Chondrocyte (in vitro differentiated cells): ENCODE results near the gene GABBR2. TPM values are rescaled to one million over a fixed set of nuclear protein-coding genes. Genes with fewer than 3 reads are reported as not detected.

Experiments used
- DNase-seq: peaks from one replicate; pipeline ENCODE4 v3.0.0; 2021; ENCODE audit warnings: mixed read lengths, low spot score
- H3K27ac Mint-ChIP-seq: one replicate; pipeline ENCODE4 v1.8.0; 2021; ENCODE audit warnings: mild to moderate bottlenecking, moderate library complexity, mixed read lengths; ENCODE audit not compliant: unreplicated experiment
- H3K27me3 Mint-ChIP-seq: 2 replicates; pipeline ENCODE4 v1.8.0; 2021; ENCODE audit warnings: low read depth, mixed read lengths
- H3K36me3 Mint-ChIP-seq: 2 replicates; pipeline ENCODE4 v1.8.0; 2021; ENCODE audit warnings: low read depth, mixed read lengths
- H3K4me1 Mint-ChIP-seq: 2 replicates; pipeline ENCODE4 v1.8.0; 2021; ENCODE audit warnings: low read depth, mild to moderate bottlenecking, mixed read lengths
- H3K4me3 Mint-ChIP-seq: one replicate; pipeline ENCODE4 v1.8.0; 2021; ENCODE audit warnings: mild to moderate bottlenecking, moderate library complexity, mixed read lengths; ENCODE audit not compliant: unreplicated experiment
- H3K9me3 Mint-ChIP-seq: 2 replicates; pipeline ENCODE4 v1.8.0; 2021; ENCODE audit warnings: low read depth, mixed read lengths
- total RNA-seq: library from RNA; stranded (reverse); gene quantifications from 3 replicates; pipeline ENCODE4 v1.2.1, GENCODE V29; 2021
- TF ChIP-seq, protein P1 (sequence below): fragments of 200-600 bp; sonication (generic); IDR thresholded peaks from 2 replicates; pipeline ENCODE4 v1.5.0; 2021; ENCODE audit warnings: antibody characterized with exemption, mild to moderate bottlenecking, moderate library complexity

The GABBR2 gene
- total RNA-seq, 1 donor from 2014 or later, result 0.12 TPM

DNA sequence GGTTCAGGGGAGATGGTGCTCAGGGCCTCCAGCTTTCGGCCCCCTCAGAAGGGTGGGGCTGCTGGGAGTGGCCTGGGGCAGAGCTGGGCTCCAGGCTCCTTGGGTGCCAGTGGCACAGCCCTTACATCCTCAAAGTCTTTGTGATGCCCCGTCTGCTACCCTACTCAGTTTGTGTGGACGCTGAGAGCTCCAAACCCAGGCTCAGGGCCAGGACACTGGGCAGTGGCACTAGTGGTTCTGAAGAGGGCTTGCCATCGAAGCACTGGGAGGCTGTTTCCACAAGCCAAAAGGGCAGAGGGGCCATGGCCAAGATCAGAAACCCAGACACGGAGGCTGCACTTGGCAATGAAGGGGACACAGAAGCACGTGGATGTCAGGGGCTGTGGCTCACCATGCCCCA lies 99.1 kb downstream of the GABBR2 start:
- Mint-ChIP-seq H3K27me3 (peaks cover 23% of the 10 kb centered on the region), H3K4me1 (no peaks in the 10 kb centered on the region), H3K9me3 (no peaks in the 10 kb centered on the region), H3K4me3 (no peak overlapping the region), H3K36me3 (no peaks in the 10 kb centered on the region), H3K27ac (no peak overlapping the region)
- TF ChIP-seq, protein P1, sequence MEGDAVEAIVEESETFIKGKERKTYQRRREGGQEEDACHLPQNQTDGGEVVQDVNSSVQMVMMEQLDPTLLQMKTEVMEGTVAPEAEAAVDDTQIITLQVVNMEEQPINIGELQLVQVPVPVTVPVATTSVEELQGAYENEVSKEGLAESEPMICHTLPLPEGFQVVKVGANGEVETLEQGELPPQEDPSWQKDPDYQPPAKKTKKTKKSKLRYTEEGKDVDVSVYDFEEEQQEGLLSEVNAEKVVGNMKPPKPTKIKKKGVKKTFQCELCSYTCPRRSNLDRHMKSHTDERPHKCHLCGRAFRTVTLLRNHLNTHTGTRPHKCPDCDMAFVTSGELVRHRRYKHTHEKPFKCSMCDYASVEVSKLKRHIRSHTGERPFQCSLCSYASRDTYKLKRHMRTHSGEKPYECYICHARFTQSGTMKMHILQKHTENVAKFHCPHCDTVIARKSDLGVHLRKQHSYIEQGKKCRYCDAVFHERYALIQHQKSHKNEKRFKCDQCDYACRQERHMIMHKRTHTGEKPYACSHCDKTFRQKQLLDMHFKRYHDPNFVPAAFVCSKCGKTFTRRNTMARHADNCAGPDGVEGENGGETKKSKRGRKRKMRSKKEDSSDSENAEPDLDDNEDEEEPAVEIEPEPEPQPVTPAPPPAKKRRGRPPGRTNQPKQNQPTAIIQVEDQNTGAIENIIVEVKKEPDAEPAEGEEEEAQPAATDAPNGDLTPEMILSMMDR, result no peak
- no peak for DNase-seq

DNA sequence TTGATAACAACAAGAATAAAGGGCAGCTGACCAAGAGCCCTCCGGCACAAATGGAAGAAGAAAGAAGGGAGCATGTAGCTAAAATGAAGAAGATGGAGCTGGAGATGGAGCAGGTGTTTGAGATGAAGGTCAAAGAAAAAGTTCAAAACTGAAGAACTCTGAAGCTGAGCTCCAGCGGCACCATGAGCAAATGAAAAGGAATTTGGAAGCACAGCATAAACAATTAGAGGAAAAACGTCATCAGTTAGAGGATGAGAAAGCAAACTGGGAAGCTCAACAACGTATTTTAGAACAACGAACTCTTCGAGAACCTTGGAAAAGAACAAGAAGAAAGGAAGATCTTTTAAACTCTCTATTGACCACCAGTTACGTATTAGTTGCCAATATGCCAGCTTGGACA lies 100.9 kb downstream of the GABBR2 start:
- Mint-ChIP-seq H3K27ac (no peak overlapping the region), H3K27me3 (peaks cover 29% of the 10 kb centered on the region), H3K4me3 (no peak overlapping the region), H3K9me3 (no peaks in the 10 kb centered on the region), H3K4me1 (no peaks in the 10 kb centered on the region), H3K36me3 (no peaks in the 10 kb centered on the region)
- TF ChIP-seq, protein P1, result no peak
- DNase-seq, result no peak

DNA sequence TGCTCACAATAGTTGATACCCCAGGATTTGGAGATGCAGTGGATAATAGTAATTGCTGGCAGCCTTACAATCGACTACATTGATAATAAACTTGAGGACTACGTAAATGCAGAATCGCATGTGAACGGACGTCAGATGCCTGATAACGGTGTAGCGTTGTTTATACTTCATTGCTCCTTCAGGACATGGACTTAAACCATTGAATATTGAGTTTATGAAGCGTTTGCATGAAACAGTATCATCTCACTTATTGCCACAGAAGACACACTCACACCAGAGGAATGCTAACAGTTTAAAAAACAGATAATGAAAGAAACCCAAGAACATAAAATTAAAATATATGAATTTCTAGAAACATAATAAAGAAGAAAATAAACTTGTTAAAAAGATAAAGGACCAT lies 101.6 kb downstream of the GABBR2 start:
- Mint-ChIP-seq H3K4me1 (no peaks in the 10 kb centered on the region), H3K9me3 (no peaks in the 10 kb centered on the region), H3K4me3 (no peak overlapping the region), H3K27me3 (peaks cover 29% of the 10 kb centered on the region), H3K27ac (no peak overlapping the region), H3K36me3 (no peaks in the 10 kb centered on the region)
- TF ChIP-seq, protein P1, result no peak
- no peak for DNase-seq

DNA sequence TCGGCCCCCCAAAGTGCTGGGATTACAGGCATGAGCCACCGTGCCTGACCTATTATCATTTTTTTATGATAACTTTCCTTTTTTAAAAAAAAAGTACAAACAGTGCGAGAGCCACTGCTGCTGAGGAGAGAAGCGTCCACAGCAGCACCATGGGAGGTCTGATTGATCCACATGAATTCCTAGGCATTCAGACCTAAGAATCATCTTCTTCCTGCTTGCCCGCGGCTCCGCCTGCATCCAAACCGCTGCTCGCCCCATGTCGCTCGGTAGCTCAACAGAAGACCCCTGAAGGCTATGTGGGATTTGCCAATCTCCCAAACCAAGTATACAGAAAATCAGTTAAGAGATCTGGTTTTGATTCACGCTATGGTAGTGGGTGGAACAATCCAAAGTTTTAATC lies 102.0 kb downstream of the GABBR2 start:
- Mint-ChIP-seq H3K4me1 (no peaks in the 10 kb centered on the region), H3K27ac (no peak overlapping the region), H3K36me3 (no peaks in the 10 kb centered on the region), H3K4me3 (no peak overlapping the region), H3K9me3 (no peaks in the 10 kb centered on the region), H3K27me3 (peaks cover 29% of the 10 kb centered on the region)
- TF ChIP-seq, protein P1, result no peak
- DNase-seq, result no peak

DNA sequence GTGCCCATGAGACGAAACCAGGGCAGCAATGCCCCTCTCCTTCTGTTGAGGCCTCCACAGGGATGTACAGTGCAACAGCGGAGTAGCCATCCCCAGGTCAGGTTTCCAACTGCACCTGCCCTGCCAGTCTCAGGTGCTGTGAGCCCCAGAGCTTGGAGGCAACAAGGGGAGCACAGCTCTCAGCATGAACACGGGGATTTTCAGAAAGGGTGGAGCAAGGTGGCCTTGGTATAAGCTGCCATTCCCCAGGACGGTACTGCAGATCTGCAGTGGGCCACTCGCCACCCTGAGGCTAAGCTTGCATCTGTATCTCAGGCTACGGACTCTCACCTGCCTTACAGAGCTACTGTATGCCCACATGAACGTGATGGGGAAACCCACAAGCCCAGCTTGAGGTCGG lies 103.6 kb downstream of the GABBR2 start:
- Mint-ChIP-seq H3K27me3 (peaks cover 33% of the 10 kb centered on the region), H3K27ac (no peak overlapping the region), H3K4me1 (no peaks in the 10 kb centered on the region), H3K36me3 (no peaks in the 10 kb centered on the region), H3K9me3 (no peaks in the 10 kb centered on the region), H3K4me3 (no peak overlapping the region)
- TF ChIP-seq, protein P1, result no peak
- DNase-seq, result no peak
